K562 (cell line): ENCODE data around the gene CUTA. TPM values are rescaled to one million over a fixed set of nuclear protein-coding genes. Genes with fewer than 3 reads are reported as not detected.
A peak's percentile ranks its signal among the peaks of the same experiment; 100 is the strongest.

Experiments
- ATAC-seq: fragments of 200-7000 bp; cut with Tn5 transposase; 3 replicates; pipeline ENCODE4 v1.9.1; 2020; ENCODE audit warnings: moderate library complexity
- BruUV-seq: library from RNA; stranded (reverse); fragments of 400-500 nt; replicated peaks from 2 replicates; lab custom pipeline; 2021; lab: Mats Ljungman, UMichigan
- CTCF ChIA-PET: fragments of 300-600 bp; formaldehyde crosslinking; extraction: SDS; loops from one replicate; lab custom pipeline; 2021; ENCODE audit warnings: low intra/inter-chr PET ratio; lab: Yijun Ruan, JAX
- POLR2A ChIA-PET: fragments of 300-600, 350-650 bp; sonication (Branson Sonifier 250); formaldehyde crosslinking; extraction: SDS; loops from one replicate; lab custom pipeline; 2021; ENCODE audit warnings: antibody characterized with exemption, inconsistent platforms; lab: Yijun Ruan, JAX
- DNase-seq, 4 experiments: peaks; one replicate each; pipeline versions ENCODE4 v3.0.0 to v3.0.0-alpha.2; 2011 to 2018; ENCODE audit warnings: low spot score in 3 of 4, mixed read lengths in 3 of 4; ENCODE audit errors: extremely low read depth in 1 of 4
- FAIRE-seq: peaks from 2 replicates; lab custom pipeline; 2011; peaks lifted over from hg19 to GRCh38; lab: Jason Lieb, UNC
- H2AFZ ChIP-seq: 2 replicates; pipeline ENCODE4 v1.6.0; 2011; ENCODE audit warnings: low read depth, low read length, control low read depth, inconsistent platforms
- H3K27ac ChIP-seq: fragments of 200-600 bp; 3 replicates; pipeline ENCODE4 v1.8.0; 2011; ENCODE audit warnings: low read depth, mild to moderate bottlenecking, control low read depth, inconsistent platforms, low read length, moderate library complexity, mixed read lengths; ENCODE audit errors: extremely low read depth
- H3K27me3 ChIP-seq, 2 experiments: fragments of 300-600 bp in 1 of 2; 2 replicates in 1 of 2; 3 replicates in 1 of 2; pipeline versions ENCODE4 v1.6.0 to v1.8.0; 2011; ENCODE audit warnings: inconsistent platforms in 2 of 2, low read length in 2 of 2, mild to moderate bottlenecking in 1 of 2, mixed read lengths in 1 of 2, moderate library complexity in 1 of 2; ENCODE audit not compliant: control insufficient read depth in 2 of 2, insufficient read depth in 2 of 2
- H3K36me3 ChIP-seq: fragments of 300-600 bp; 3 replicates; pipeline ENCODE4 v1.8.0; 2011; ENCODE audit warnings: mild to moderate bottlenecking, low read length, inconsistent platforms; ENCODE audit not compliant: control insufficient read depth, insufficient read depth
- H3K4me1 ChIP-seq, 2 experiments: fragments of 200-600 bp in 1 of 2; replicated peaks in 1 of 2; 2 replicates in 1 of 2; 3 replicates in 1 of 2; pipeline versions ENCODE4 v1.5.1 to v1.8.0; 2011; ENCODE audit warnings: inconsistent platforms in 2 of 2, low read length in 2 of 2, mild to moderate bottlenecking in 1 of 2, mixed read lengths in 1 of 2, moderate library complexity in 1 of 2; ENCODE audit not compliant: control insufficient read depth in 2 of 2, insufficient read depth in 2 of 2
- H3K4me2 ChIP-seq: 2 replicates; pipeline ENCODE4 v1.6.1; 2011; ENCODE audit warnings: low read length, control low read depth, inconsistent platforms, mixed read lengths; ENCODE audit not compliant: insufficient read depth
- H3K4me3 ChIP-seq: fragments of 200-600 bp; sonication (generic), shearing (Covaris generic); 2 replicates; pipeline ENCODE4 v1.5.1; 2016; ENCODE audit warnings: control low read depth, inconsistent platforms
- H3K79me2 ChIP-seq: fragments of 200-600 bp; 3 replicates; pipeline ENCODE4 v1.8.0; 2011; ENCODE audit warnings: low read length, inconsistent platforms; ENCODE audit not compliant: control insufficient read depth, insufficient read depth
- H3K9ac ChIP-seq, 2 experiments: 2 replicates each; pipeline versions ENCODE4 v1.6.0 to v1.6.1; 2011; ENCODE audit warnings: low read depth in 2 of 2, low read length in 2 of 2, control low read depth in 1 of 2, inconsistent platforms in 1 of 2, mild to moderate bottlenecking in 1 of 2, mixed read lengths in 1 of 2; ENCODE audit not compliant: insufficient read depth in 1 of 2
- H3K9me1 ChIP-seq: one replicate; pipeline ENCODE4 v1.6.0; 2011; ENCODE audit warnings: inconsistent platforms, mild to moderate bottlenecking, low read length, moderate library complexity; ENCODE audit not compliant: control insufficient read depth, insufficient read depth
- H3K9me3 ChIP-seq: replicated peaks from 2 replicates; pipeline ENCODE4 v1.5.1; 2011; ENCODE audit warnings: low read depth, low read length, inconsistent platforms; ENCODE audit not compliant: control insufficient read depth, insufficient read depth
- H4K20me1 ChIP-seq: replicated peaks from 2 replicates; pipeline ENCODE4 v1.6.1; 2011; ENCODE audit warnings: low read length, inconsistent platforms, mixed read lengths; ENCODE audit not compliant: control insufficient read depth, insufficient read depth
- BACH1 ChIP-seq: fragments of 200-800 bp; sonication (Bioruptor generic); IDR thresholded peaks from 2 replicates; pipeline ENCODE4 v1.6.1; 2016; ENCODE audit warnings: missing genetic modification characterization, missing compliant biosample characterization
- BMI1 ChIP-seq: fragments of 150-350 bp; IDR thresholded peaks from 2 replicates; pipeline ENCODE4 v1.6.1; 2014; ENCODE audit warnings: low read length
- C11orf30 ChIP-seq: fragments of 450-650 bp; IDR thresholded peaks from 2 replicates; pipeline ENCODE4 v1.6.1; 2016; ENCODE audit warnings: low read depth, mild to moderate bottlenecking
- CHD2 ChIP-seq: IDR thresholded peaks from 2 replicates; pipeline ENCODE4 v1.6.1; 2011; ENCODE audit warnings: low read depth, low read length
- CTBP1 ChIP-seq: fragments of 450-650 bp; IDR thresholded peaks from 2 replicates; pipeline ENCODE4 v1.6.1; 2016; ENCODE audit warnings: borderline replicate concordance
- HDAC1 ChIP-seq, 2 experiments: fragments of 450-650 bp; IDR thresholded peaks; 2 replicates each; pipeline ENCODE4 v1.6.1; 2016 to 2017; ENCODE audit warnings: inconsistent platforms in 1 of 2, mild to moderate bottlenecking in 1 of 2, moderate library complexity in 1 of 2
- KDM4B ChIP-seq, 2 experiments: fragments of 450-650 bp in 1 of 2; sonication (generic) in 1 of 2; IDR thresholded peaks; 2 replicates each; pipeline ENCODE4 v1.6.1; 2016 to 2017; ENCODE audit warnings: borderline replicate concordance in 2 of 2, antibody characterized with exemption in 1 of 2, low read depth in 1 of 2, mild to moderate bottlenecking in 1 of 2
- KLF13 ChIP-seq: fragments of 450-650 bp; IDR thresholded peaks from 2 replicates; pipeline ENCODE4 v1.6.1; 2016; ENCODE audit warnings: missing genetic modification characterization, low read depth, mild to moderate bottlenecking, missing compliant biosample characterization, moderate library complexity, borderline replicate concordance
- MAZ ChIP-seq, 2 experiments: fragments of 450-650 bp in 1 of 2; sonication (generic) in 1 of 2; formaldehyde crosslinking; IDR thresholded peaks in 1 of 2; conservative IDR thresholded peaks in 1 of 2; 2 replicates each; pipeline versions ENCODE4 v1.4.0 to v1.5.0; 2020; ENCODE audit warnings: mild to moderate bottlenecking in 1 of 2, missing genetic modification reagents in 1 of 2
- MXI1 ChIP-seq: IDR thresholded peaks from 2 replicates; pipeline ENCODE4 v1.6.1; 2011; ENCODE audit warnings: low read depth, mild to moderate bottlenecking, improper control_type of control experiment, low read length
- NR4A1 ChIP-seq, 2 experiments: fragments of 250-450 bp in 1 of 2; fragments of 450-650 bp in 1 of 2; sonication (Bioruptor Pico) in 1 of 2; IDR thresholded peaks; 2 replicates each; pipeline versions ENCODE4 v1.4.0 to v1.6.1; 2016 to 2020; ENCODE audit warnings: mild to moderate bottlenecking in 2 of 2, missing compliant biosample characterization in 1 of 2, missing genetic modification characterization in 1 of 2, moderate library complexity in 1 of 2
- POLR3A ChIP-seq: IDR thresholded peaks from 2 replicates; pipeline ENCODE4 v1.6.1; 2011; ENCODE audit warnings: borderline replicate concordance, mild to moderate bottlenecking, moderate library complexity; ENCODE audit not compliant: insufficient read length, insufficient read depth; ENCODE audit errors: extremely low read depth
- RBM39 ChIP-seq: fragments of 200-400 bp; formaldehyde crosslinking; optimal IDR thresholded peaks from 2 replicates; pipeline ENCODE3; 2018; ENCODE audit warnings: low read depth, low read length
- SMARCA5 ChIP-seq: fragments of 450-650 bp; IDR thresholded peaks from 2 replicates; pipeline ENCODE4 v1.6.1; 2016
- USF2 ChIP-seq: sonication (generic); formaldehyde crosslinking; IDR thresholded peaks from 2 replicates; pipeline ENCODE4 v1.5.0; 2020; ENCODE audit warnings: missing genetic modification reagents
- ZC3H11A ChIP-seq: IDR thresholded peaks from 2 replicates; pipeline ENCODE4 v1.6.1; 2012; ENCODE audit warnings: low read depth, low read length, improper control_type of control experiment
- ZEB2 ChIP-seq: fragments of 450-650 bp; IDR thresholded peaks from 2 replicates; pipeline ENCODE4 v1.6.1; 2016
- ZNF121 ChIP-seq: sonication (generic); formaldehyde crosslinking; conservative IDR thresholded peaks from 2 replicates; pipeline ENCODE4 v1.8.0; 2022; ENCODE audit warnings: missing genetic modification reagents
- ZNF143 ChIP-seq: sonication (generic); formaldehyde crosslinking; IDR thresholded peaks from 2 replicates; pipeline ENCODE4 v1.9.0; 2022; ENCODE audit warnings: mild to moderate bottlenecking, missing genetic modification reagents
- WGBS: fragments of 100-300 bp; shearing (Covaris generic); methylation state at CpG from one replicate; pipeline ENCODE4 v1.1.6; 2016; ENCODE audit warnings: low coverage, mixed read lengths; ENCODE audit not compliant: insufficient coverage; ENCODE audit errors: missing lambda C conversion rate; 5-methylcytosine and 5-hydroxymethylcytosine counted together
- in situ Hi-C: fragments of 300-500 bp; cut with MboI; formaldehyde crosslinking; loops from 4 replicates; pipeline ENCODE4 v1.15.0; 2018; ENCODE audit warnings: inconsistent platforms, mixed read lengths
- intact Hi-C: fragments of 100-400 bp; cut with micrococcal nuclease; formaldehyde crosslinking; loops from 2 replicates; pipeline ENCODE4 v1.14.2; 2022
- polyA plus RNA-seq, 8 experiments: library from polyadenylated mRNA; depleted of rRNA in 4 of 8; stranded (reverse) in 5 of 8; unstranded in 3 of 8; fragments of >200 nt; fragmentation: Nextera tagmentation in 2 of 8; fragmentation: Illumina TruSeq in 1 of 8; extraction: Ambion mirVana in 2 of 8; extraction: Trizol in 1 of 8; gene quantifications; 2 replicates each; pipeline versions ENCODE4 v1.2.1 to v1.2.3, GENCODE V29; 2011 to 2014; ENCODE audit warnings: inconsistent platforms in 1 of 8, missing spikeins in 1 of 8
- total RNA-seq, 7 experiments: library from RNA; depleted of rRNA in 6 of 7; stranded (reverse); fragments of >200 nt in 6 of 7; fragmentation: Illumina TruSeq in 2 of 7; extraction: Trizol in 2 of 7; gene quantifications; 2 replicates each; pipeline versions ENCODE4 v1.2.1 to v1.2.3, GENCODE V29; 2011 to 2021; ENCODE audit warnings: low replicate concordance in 1 of 7

Gene CUTA
- total and polyA plus RNA-seq, 9 of the 15 experiments (the other 6 are each of a cell fraction or from before 2014, with no cell fraction given) = 166 to 682 (median 310) TPM

DNA sequence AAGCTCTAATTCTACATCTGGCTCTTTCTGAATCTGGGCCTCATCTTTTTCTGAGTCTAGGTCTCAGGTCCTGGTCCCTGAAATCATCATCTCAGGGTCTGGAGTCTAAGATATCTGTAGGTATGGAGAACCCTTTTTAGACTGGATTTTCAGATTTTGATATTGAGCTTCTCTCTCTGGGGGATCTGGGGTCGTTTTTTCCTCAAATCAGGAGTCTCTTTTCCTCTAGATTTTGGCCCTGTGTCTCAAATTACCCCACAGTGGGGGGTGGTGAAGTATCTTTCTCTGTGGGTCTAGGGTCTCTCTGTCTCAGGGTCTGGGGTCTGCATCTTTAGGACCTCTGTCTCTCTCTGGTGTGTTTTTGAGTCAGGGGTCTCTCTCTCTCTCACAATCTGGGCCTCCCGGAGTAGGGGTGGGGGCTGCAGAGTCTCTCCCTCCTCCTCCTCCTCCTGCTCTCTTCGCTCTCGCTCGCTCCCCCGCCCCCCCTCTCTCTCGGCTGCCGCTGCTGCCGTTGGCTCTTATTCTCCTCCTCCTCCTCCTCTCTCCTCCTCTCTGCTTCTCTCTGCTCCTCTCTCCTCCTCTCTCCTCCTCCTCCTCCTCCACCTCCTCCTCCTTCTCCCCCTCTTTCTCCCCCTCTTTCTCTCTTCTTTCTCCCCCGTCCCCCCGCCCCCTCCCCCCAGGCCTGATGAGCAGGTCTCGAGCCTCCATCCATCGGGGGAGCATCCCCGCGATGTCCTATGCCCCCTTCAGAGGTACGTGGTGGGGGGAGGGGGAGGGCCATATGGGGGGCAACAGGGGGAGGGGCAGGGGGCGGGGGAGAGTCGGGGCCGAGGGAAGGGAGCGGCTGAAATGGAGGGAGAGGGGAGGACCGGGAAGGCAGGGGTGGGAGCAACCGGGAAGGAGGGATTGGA is 1.9 kb upstream of the CUTA start, which contains the start of gene SYNGAP1 (continued):
- TF ChIP-seq USF2 (CRISPR knock-in tag) (no peak), CHD2 (no peak)

- ATAC-seq (peak; percentile 2), FAIRE-seq (no peak), DNase-seq (peak; percentile 48 to 84 (median 54))
- Histone ChIP-seq H3K4me2 (peak overlapping the region; percentile 91), H3K9me1 (no peaks in the 10 kb centered on the region), H2AFZ (peak overlapping the region; percentile 81), H3K36me3 (peaks cover 33% of the 10 kb centered on the region; the same call in 2 of the 3 replicates), H3K27me3 (no peaks in the 10 kb centered on the region), H3K9me3 (no peaks in the 10 kb centered on the region), H3K27ac (peak overlapping the region; percentile 95), H3K4me3 (peak overlapping the region; percentile 84), H4K20me1 (peaks cover 5% of the 10 kb centered on the region), H3K4me1 (peaks cover 41 to 43% of the 10 kb centered on the region in 2 experiments), H3K9ac (peak overlapping the region; percentile 82; a peak in 3 of 4 replicates), H3K79me2 (peaks cover 36% of the 10 kb centered on the region)
- in situ Hi-C loops = no loop called here
- BruUV-seq = TSS peak; percentile 84
- intact Hi-C loops = loop anchor here (1.0 to 2.0 kb wide), 4 partner anchors 8 to 214 kb away; partner anchors contain the start of genes B3GALT4, HSD17B8 and KIFC1
- POLR2A ChIA-PET = interaction anchor here (0.6 to 1.7 kb wide), 12 partner anchors 8 to 717 kb away, joined by 3 to 10 read pairs (median 4); partner anchors contain the start of genes KIFC1, PFDN6, WDR46 and ZBTB22
- WGBS = 8% methylated on average over 8 of the region's 8 CpGs
- CTCF ChIA-PET = interaction anchor here (1.8 kb wide), 1 partner anchor 139 kb away, joined by 5 read pairs; no protein-coding TSS in a partner anchor
- TF ChIP-seq ZC3H11A (no peak), BMI1 (no peak), ZEB2 (0 out of 2 replicates have a peak, but pooled peaks have one; percentile 16), POLR3A (no peak), ZNF143 (no peak), NR4A1 (CRISPR knock-in tag; IDR thresholded peaks at IDR 0.05) (peak; percentile 77; the same call in 1 of the 2 replicates), NR4A1 (tag; IDR thresholded peaks at IDR 0.05) (peak; percentile 79; the same call in 1 of the 2 replicates), KLF13 (tag) (no peak), MXI1 (no peak), ZNF121 (CRISPR knock-in tag) (no peak), SMARCA5 (peak; percentile 93), RBM39 (peak; percentile 89), C11orf30 (no peak), BACH1 (peak; percentile 50; the same call in 1 of the 2 replicates), MAZ (CRISPR knock-in tag; conservative IDR thresholded peaks at IDR 0.05 in 1 of 2, IDR thresholded peaks at IDR 0.05 in 1 of 2) (no peak; a peak in 1 of 4 replicates), KDM4B (IDR thresholded peaks at IDR 0.05; ENCODE audit: borderline replicate concordance in 2 of 2, low read depth in 1 of 2) (no peak), CTBP1 (no peak), HDAC1 (IDR thresholded peaks at IDR 0.05) (no peak)
Measured at GRCh38 chr6:33418690-33419291, 884 bp upstream of the CUTA start.
